RWPE1 (cell line): ENCODE data around the gene ZFAND6.

Experiments
- CTCF ChIA-PET: fragments of 350-600 bp; sonication (Branson Sonifier 250); formaldehyde crosslinking; extraction: SDS; loops from one replicate; lab custom pipeline; 2021; lab: Yijun Ruan, JAX
- POLR2A ChIA-PET: fragments of 400-600 bp; formaldehyde crosslinking; extraction: SDS; loops from one replicate; lab custom pipeline; 2020; ENCODE audit warnings: antibody characterized with exemption; ENCODE audit not compliant: low non-redundant PET; lab: Yijun Ruan, JAX
- DNase-seq: peaks from one replicate; pipeline ENCODE4 v3.0.0; 2012; ENCODE audit warnings: low spot score
- H3K27ac ChIP-seq: fragments of 450-650 bp; 2 replicates; pipeline ENCODE4 v1.5.1; 2017
- CTCF ChIP-seq: fragments of 450-650 bp; conservative IDR thresholded peaks from 2 replicates; pipeline ENCODE4 v1.5.1; 2017; ENCODE audit warnings: low read depth, mild to moderate bottlenecking

Gene ZFAND6

GRCh38 chr15:80180468-80180867 is 121.0 kb downstream of the ZFAND6 start:
- ChIA-PET CTCF (no interaction called here), POLR2A (no interaction called here)
- no peak overlapping the region for H3K27ac ChIP-seq
- TF ChIP-seq CTCF: no peak
- no peak for DNase-seq

- CTCF ChIA-PET: no interaction called here
Measured at GRCh38 chr15:80180986-80181385, 121.5 kb downstream of the ZFAND6 start.

GRCh38 chr15:80182611-80183261 is 123.3 kb downstream of the ZFAND6 start:
- ChIA-PET POLR2A (no interaction called here), CTCF (no interaction called here)
- DNase-seq: no peak
- TF ChIP-seq CTCF: no peak
- no peak overlapping the region for H3K27ac ChIP-seq

More at GRCh38 chr15:80180986-80181385, 121.5 kb downstream of the ZFAND6 start:
- TF ChIP-seq CTCF: no peak
- POLR2A ChIA-PET: no interaction called here
- DNase-seq: no peak
- H3K27ac ChIP-seq: no peak overlapping the region

- ChIA-PET CTCF (no interaction called here), POLR2A (no interaction called here)
- H3K27ac ChIP-seq: no peak overlapping the region
- no peak for DNase-seq
- TF ChIP-seq CTCF: no peak
Measured at GRCh38 chr15:80183306-80183705, 123.8 kb downstream of the ZFAND6 start.

- no peak overlapping the region for H3K27ac ChIP-seq
- no peak for DNase-seq
- no peak for TF ChIP-seq CTCF
- CTCF ChIA-PET: no interaction called here
- POLR2A ChIA-PET: no interaction called here
Measured at GRCh38 chr15:80183886-80184285, 124.4 kb downstream of the ZFAND6 start.

- no peak for TF ChIP-seq CTCF
- H3K27ac ChIP-seq: no peak overlapping the region
- POLR2A ChIA-PET: no interaction called here
- CTCF ChIA-PET: interaction anchor here (0.6 kb wide), 2 partner anchors 313 to 444 kb away, joined by 3 read pairs; no protein-coding TSS in a partner anchor
- DNase-seq: no peak
Measured at GRCh38 chr15:80184554-80184953, 125.1 kb downstream of the ZFAND6 start.
